Astrocyte (in vitro differentiated cells and primary cell): ENCODE results near the gene FIG4. TPM values are rescaled to one million over a fixed set of nuclear protein-coding genes. Genes with fewer than 3 reads are reported as not detected.

ENCODE experiments used
- DNase-seq: peaks from one replicate; pipeline ENCODE4 v3.0.0-alpha.2; 2010; ENCODE audit warnings: low read depth
- FAIRE-seq: peaks from 2 replicates; lab custom pipeline; 2011; peaks lifted over from hg19 to GRCh38; lab: Jason Lieb, UNC
- H2AFZ ChIP-seq: 2 replicates; pipeline ENCODE4 v1.6.0; 2012; ENCODE audit warnings: low read depth, low read length, inconsistent platforms
- H3K27ac ChIP-seq: 2 replicates; pipeline ENCODE4 v1.5.1; 2011; ENCODE audit warnings: low read depth, low read length, inconsistent platforms
- H3K27me3 ChIP-seq: 2 replicates; pipeline ENCODE4 v1.6.0; 2011; ENCODE audit warnings: low read length, inconsistent platforms; ENCODE audit not compliant: insufficient read depth
- H3K36me3 ChIP-seq: 2 replicates; pipeline ENCODE4 v1.5.1; 2011; ENCODE audit warnings: low read length, inconsistent platforms; ENCODE audit not compliant: insufficient read depth
- H3K4me1 ChIP-seq: 2 replicates; pipeline ENCODE4 v1.5.1; 2011; ENCODE audit warnings: low read length, inconsistent platforms; ENCODE audit not compliant: insufficient read depth
- H3K4me2 ChIP-seq: 2 replicates; pipeline ENCODE4 v1.6.0; 2012; ENCODE audit warnings: low read length, inconsistent platforms
- H3K4me3 ChIP-seq: 2 replicates; pipeline ENCODE4 v1.5.1; 2011; ENCODE audit warnings: low read depth, mild to moderate bottlenecking, low read length, inconsistent platforms; ENCODE audit not compliant: insufficient read depth
- H3K79me2 ChIP-seq: 2 replicates; pipeline ENCODE4 v1.6.0; 2012; ENCODE audit warnings: mild to moderate bottlenecking, low read length, inconsistent platforms; ENCODE audit not compliant: insufficient read depth
- H3K9ac ChIP-seq: 2 replicates; pipeline ENCODE4 v1.6.0; 2012; ENCODE audit warnings: mild to moderate bottlenecking, low read length, inconsistent platforms
- H3K9me3 ChIP-seq: 2 replicates; pipeline ENCODE4 v1.5.1; 2012; ENCODE audit warnings: low read depth, mild to moderate bottlenecking, low read length, inconsistent platforms; ENCODE audit not compliant: insufficient read depth
- H4K20me1 ChIP-seq: 2 replicates; pipeline ENCODE4 v1.6.0; 2012; ENCODE audit warnings: low read length, inconsistent platforms; ENCODE audit not compliant: insufficient read depth
- H3K27ac Mint-ChIP-seq: one replicate; pipeline ENCODE4 v1.8.0; 2021; ENCODE audit warnings: mild to moderate bottlenecking, mixed read lengths; ENCODE audit not compliant: unreplicated experiment
- H3K27me3 Mint-ChIP-seq: one replicate; pipeline ENCODE4 v1.8.0; 2021; ENCODE audit warnings: low read depth, mixed read lengths; ENCODE audit not compliant: unreplicated experiment
- H3K36me3 Mint-ChIP-seq: one replicate; pipeline ENCODE4 v1.8.0; 2021; ENCODE audit warnings: low read depth, mixed read lengths; ENCODE audit not compliant: unreplicated experiment
- H3K4me1 Mint-ChIP-seq: one replicate; pipeline ENCODE4 v1.8.0; 2021; ENCODE audit warnings: low read depth, mixed read lengths; ENCODE audit not compliant: unreplicated experiment
- H3K4me3 Mint-ChIP-seq: one replicate; pipeline ENCODE4 v1.8.0; 2021; ENCODE audit warnings: mild to moderate bottlenecking, moderate library complexity, mixed read lengths; ENCODE audit not compliant: unreplicated experiment
- H3K9me3 Mint-ChIP-seq: one replicate; pipeline ENCODE4 v1.8.0; 2021; ENCODE audit warnings: mild to moderate bottlenecking, mixed read lengths; ENCODE audit not compliant: unreplicated experiment
- EZH2 ChIP-seq: IDR thresholded peaks from 2 replicates; pipeline ENCODE4 v1.6.1; 2012; ENCODE audit warnings: mild to moderate bottlenecking, low read length, inconsistent platforms; ENCODE audit not compliant: insufficient read depth
- total RNA-seq: library from RNA; stranded (reverse); gene quantifications from 2 replicates; pipeline ENCODE4 v1.2.1, GENCODE V29; 2021
- TF ChIP-seq, protein P1 (sequence below): IDR thresholded peaks from 2 replicates; pipeline ENCODE4 v1.5.1; 2011; ENCODE audit warnings: low read depth, mild to moderate bottlenecking, inconsistent platforms, low read length, moderate library complexity; ENCODE audit not compliant: insufficient read depth

The FIG4 gene
- total RNA-seq, 1 donor from 2014 or later = 8.4 TPM

GRCh38 chr6:109790131-109790530 lies 99.0 kb downstream of the FIG4 start:
- peak; percentile 78 for DNase-seq
- Mint-ChIP-seq H3K36me3 (peaks cover 6% of the 10 kb centered on the region), H3K27ac (no peak overlapping the region), H3K4me3 (no peak overlapping the region), H3K4me1 (peaks cover 28% of the 10 kb centered on the region), H3K27me3 (no peaks in the 10 kb centered on the region), H3K9me3 (no peaks in the 10 kb centered on the region)
- TF ChIP-seq, protein P1, sequence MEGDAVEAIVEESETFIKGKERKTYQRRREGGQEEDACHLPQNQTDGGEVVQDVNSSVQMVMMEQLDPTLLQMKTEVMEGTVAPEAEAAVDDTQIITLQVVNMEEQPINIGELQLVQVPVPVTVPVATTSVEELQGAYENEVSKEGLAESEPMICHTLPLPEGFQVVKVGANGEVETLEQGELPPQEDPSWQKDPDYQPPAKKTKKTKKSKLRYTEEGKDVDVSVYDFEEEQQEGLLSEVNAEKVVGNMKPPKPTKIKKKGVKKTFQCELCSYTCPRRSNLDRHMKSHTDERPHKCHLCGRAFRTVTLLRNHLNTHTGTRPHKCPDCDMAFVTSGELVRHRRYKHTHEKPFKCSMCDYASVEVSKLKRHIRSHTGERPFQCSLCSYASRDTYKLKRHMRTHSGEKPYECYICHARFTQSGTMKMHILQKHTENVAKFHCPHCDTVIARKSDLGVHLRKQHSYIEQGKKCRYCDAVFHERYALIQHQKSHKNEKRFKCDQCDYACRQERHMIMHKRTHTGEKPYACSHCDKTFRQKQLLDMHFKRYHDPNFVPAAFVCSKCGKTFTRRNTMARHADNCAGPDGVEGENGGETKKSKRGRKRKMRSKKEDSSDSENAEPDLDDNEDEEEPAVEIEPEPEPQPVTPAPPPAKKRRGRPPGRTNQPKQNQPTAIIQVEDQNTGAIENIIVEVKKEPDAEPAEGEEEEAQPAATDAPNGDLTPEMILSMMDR = no peak
- no peak for TF ChIP-seq EZH2
- Histone ChIP-seq H3K9ac (peak overlapping the region; percentile 22), H3K79me2 (no peaks in the 10 kb centered on the region), H3K4me3 (no peak overlapping the region), H3K27ac (peak overlapping the region; percentile 59), H3K36me3 (no peaks in the 10 kb centered on the region), H3K4me1 (peaks cover 34% of the 10 kb centered on the region), H3K9me3 (no peaks in the 10 kb centered on the region), H2AFZ (no peak overlapping the region), H4K20me1 (no peaks in the 10 kb centered on the region), H3K27me3 (no peaks in the 10 kb centered on the region), H3K4me2 (peak overlapping the region; percentile 63)
- FAIRE-seq = peak; percentile 76

GRCh38 chr6:109791301-109791700 lies 100.2 kb downstream of the FIG4 start:
- TF ChIP-seq EZH2 = no peak
- no peaks in the 10 kb centered on the region for H3K27me3 ChIP-seq
- Mint-ChIP-seq H3K4me3 (no peak overlapping the region), H3K9me3 (no peaks in the 10 kb centered on the region), H3K4me1 (peaks cover 35% of the 10 kb centered on the region), H3K27ac (peak overlapping the region; percentile 72), H3K27me3 (no peaks in the 10 kb centered on the region), H3K36me3 (peaks cover 5% of the 10 kb centered on the region)
- H4K20me1 ChIP-seq = no peaks in the 10 kb centered on the region
- H2AFZ ChIP-seq = peak overlapping the region; percentile 16
- H3K79me2 ChIP-seq = no peaks in the 10 kb centered on the region
- peak; percentile 60 for DNase-seq
- H3K9me3 ChIP-seq = no peaks in the 10 kb centered on the region
- peak overlapping the region; percentile 17 for H3K4me2 ChIP-seq
- H3K4me3 ChIP-seq = no peak overlapping the region
- H3K4me1 ChIP-seq = peaks cover 39% of the 10 kb centered on the region
- peak overlapping the region; percentile 59 for H3K27ac ChIP-seq
- no peak for FAIRE-seq
- H3K9ac ChIP-seq = peak overlapping the region; percentile 20
- no peaks in the 10 kb centered on the region for H3K36me3 ChIP-seq

- Histone ChIP-seq H2AFZ (no peak overlapping the region), H3K79me2 (no peaks in the 10 kb centered on the region), H3K27ac (peak overlapping the region; percentile 89), H3K9me3 (no peaks in the 10 kb centered on the region), H3K4me1 (peaks cover 39% of the 10 kb centered on the region), H3K27me3 (no peaks in the 10 kb centered on the region), H3K36me3 (no peaks in the 10 kb centered on the region), H3K4me3 (no peak overlapping the region), H4K20me1 (no peaks in the 10 kb centered on the region), H3K4me2 (peak overlapping the region; percentile 17), H3K9ac (peak overlapping the region; percentile 35)
- no peak overlapping the region for H3K4me3 Mint-ChIP-seq
- H3K9me3 Mint-ChIP-seq = no peaks in the 10 kb centered on the region
- TF ChIP-seq EZH2 = no peak
- TF ChIP-seq, protein P1 = no peak
- FAIRE-seq (no peak), DNase-seq (no peak)
- peaks cover 38% of the 10 kb centered on the region for H3K4me1 Mint-ChIP-seq
- no peak overlapping the region for H3K27ac Mint-ChIP-seq
- peaks cover 3% of the 10 kb centered on the region for H3K36me3 Mint-ChIP-seq
- no peaks in the 10 kb centered on the region for H3K27me3 Mint-ChIP-seq
These were observed 101.9 kb downstream of the FIG4 start for GRCh38 chr6:109793021-109793420.
